GM08714 (cell line): ENCODE results near the gene RLBP1.
"Not testable (repeated sequence)": the region's sequence is repeated elsewhere in the genome, so short reads cannot be mapped to it uniquely, and the experiment has no call there.

ENCODE experiments used
- H3K4me3 ChIP-seq: fragments of 200-500 bp; sonication (Bioruptor generic); 2 replicates; pipeline ENCODE4 v1.5.1; 2014; ENCODE audit warnings: mild to moderate bottlenecking, low read length, inconsistent platforms
- ZNF274 ChIP-seq: IDR thresholded peaks from 2 replicates; pipeline ENCODE4 v1.6.1; 2012; ENCODE audit warnings: mild to moderate bottlenecking, low read depth, low read length

The RLBP1 gene

GRCh38 chr15:89221543-89221942 is at the start of gene RLBP1:
RLBP1 (minus strand) TSS chr15:89221579; CDS start chr15:89218975, 2,604 bp downstream.
- H3K4me3 ChIP-seq = no peak within 1 kb of the TSS
- TF ChIP-seq ZNF274 = no peak

GRCh38 chr15:89250142-89250541 is 28.8 kb upstream of the RLBP1 start:
- not testable (repeated sequence) for H3K4me3 ChIP-seq

DNA sequence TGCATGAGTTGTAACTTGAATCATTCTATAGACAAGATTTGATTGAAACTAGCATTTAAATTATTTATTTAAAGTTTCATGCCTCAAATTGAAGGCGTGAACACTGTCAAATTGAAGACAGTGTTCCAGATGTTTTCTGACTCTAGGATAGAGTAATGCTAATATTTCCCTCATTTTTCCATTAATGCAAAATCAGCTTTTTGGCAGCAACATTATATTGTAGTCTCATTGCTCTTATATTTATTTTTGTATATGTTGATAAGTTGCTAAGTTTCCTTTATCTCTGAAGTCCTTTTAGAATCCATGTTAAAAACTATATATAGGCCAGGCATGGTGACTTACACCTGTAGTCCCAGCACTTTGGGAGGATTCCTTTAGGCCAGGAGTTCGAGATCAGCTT is 27.2 kb upstream of the RLBP1 start:
- no peak overlapping the region for H3K4me3 ChIP-seq
- no peak for TF ChIP-seq ZNF274

DNA sequence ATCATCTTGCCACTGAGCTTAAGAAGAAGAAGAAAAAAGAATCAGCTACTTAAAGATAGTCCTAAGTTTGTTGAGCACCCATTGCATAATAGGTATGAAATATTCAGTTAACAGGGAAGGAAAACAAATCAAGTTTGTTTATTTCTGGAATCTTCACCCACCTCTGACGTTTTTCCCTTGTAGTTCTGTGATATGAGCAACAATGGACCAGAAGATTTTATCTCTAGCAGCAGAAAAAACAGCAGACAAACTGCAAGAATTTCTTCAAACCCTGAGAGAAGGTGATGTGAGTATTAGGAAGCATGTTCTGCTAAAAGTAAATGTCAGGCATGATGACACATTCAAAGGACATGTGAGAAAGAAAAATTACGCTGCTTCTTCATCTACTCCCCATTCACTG is 26.1 kb upstream of the RLBP1 start:
- TF ChIP-seq ZNF274 = no peak
- no peak overlapping the region for H3K4me3 ChIP-seq

DNA sequence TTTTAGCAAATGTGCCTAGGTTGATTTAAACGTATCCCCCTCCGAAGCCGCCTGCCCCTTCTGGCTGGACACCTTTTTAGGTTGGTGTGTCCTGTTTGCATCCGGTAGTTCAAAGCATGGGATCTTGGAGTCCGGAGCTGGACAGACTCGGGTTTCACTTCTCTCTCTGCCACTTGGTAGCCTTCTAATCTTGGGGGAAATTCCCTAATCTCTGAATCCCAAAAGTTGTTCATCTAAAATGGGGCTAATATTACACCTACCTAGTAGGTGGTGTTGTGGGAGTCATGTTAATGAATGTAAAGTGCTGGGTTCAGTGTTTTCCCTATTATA is 23.2 kb upstream of the RLBP1 start:
- H3K4me3 ChIP-seq = peak overlapping the region; percentile 69

GRCh38 chr15:89243691-89244573 is 22.6 kb upstream of the RLBP1 start, which contains the start of gene FANCI:
FANCI (plus strand) TSS chr15:89243979; CDS start chr15:89247648, 3,669 bp downstream.
- no peak for TF ChIP-seq ZNF274

More for the DNA sequence above, 23.2 kb upstream of the RLBP1 start:
- no peak for TF ChIP-seq ZNF274

GRCh38 chr15:89243046-89243690 is 21.8 kb upstream of the RLBP1 start:
- no peak for TF ChIP-seq ZNF274
- peak overlapping the region; percentile 69; the same call in 1 of the 2 replicates for H3K4me3 ChIP-seq

More at GRCh38 chr15:89243691-89244573, 22.6 kb upstream of the RLBP1 start, which contains the start of gene FANCI:
- H3K4me3 ChIP-seq = peak within 1 kb of the TSS; percentile 69

- H3K4me3 ChIP-seq = not testable (repeated sequence)
Observed at GRCh38 chr15:89239883-89240810, 18.8 kb upstream of the RLBP1 start.

DNA sequence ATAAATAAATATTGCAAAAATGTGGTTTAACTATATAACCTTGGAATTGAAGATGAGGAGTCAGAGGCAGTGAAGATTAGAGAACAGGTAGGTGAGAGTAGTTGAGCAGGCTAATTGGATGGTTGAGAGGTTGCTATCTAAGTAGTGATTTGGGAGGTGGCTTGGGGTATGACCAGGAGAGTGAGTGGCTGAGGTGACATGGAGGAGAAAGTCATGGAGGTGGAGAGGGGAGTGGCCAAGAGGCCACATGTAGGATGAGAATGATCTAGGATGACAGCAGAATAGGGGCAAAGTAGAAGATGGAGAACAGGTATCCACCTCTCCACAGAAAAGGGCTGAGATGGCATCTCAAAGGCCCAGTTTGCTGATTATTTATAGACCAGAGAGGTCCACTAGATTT is 10.5 kb upstream of the RLBP1 start:
- no peak for TF ChIP-seq ZNF274
- no peak overlapping the region for H3K4me3 ChIP-seq

GRCh38 chr15:89230277-89230676 is 8.9 kb upstream of the RLBP1 start:
- H3K4me3 ChIP-seq = no peak overlapping the region
- no peak for TF ChIP-seq ZNF274

GRCh38 chr15:89227425-89227824 is 6.0 kb upstream of the RLBP1 start:
- no peak for TF ChIP-seq ZNF274
- no peak overlapping the region for H3K4me3 ChIP-seq

DNA sequence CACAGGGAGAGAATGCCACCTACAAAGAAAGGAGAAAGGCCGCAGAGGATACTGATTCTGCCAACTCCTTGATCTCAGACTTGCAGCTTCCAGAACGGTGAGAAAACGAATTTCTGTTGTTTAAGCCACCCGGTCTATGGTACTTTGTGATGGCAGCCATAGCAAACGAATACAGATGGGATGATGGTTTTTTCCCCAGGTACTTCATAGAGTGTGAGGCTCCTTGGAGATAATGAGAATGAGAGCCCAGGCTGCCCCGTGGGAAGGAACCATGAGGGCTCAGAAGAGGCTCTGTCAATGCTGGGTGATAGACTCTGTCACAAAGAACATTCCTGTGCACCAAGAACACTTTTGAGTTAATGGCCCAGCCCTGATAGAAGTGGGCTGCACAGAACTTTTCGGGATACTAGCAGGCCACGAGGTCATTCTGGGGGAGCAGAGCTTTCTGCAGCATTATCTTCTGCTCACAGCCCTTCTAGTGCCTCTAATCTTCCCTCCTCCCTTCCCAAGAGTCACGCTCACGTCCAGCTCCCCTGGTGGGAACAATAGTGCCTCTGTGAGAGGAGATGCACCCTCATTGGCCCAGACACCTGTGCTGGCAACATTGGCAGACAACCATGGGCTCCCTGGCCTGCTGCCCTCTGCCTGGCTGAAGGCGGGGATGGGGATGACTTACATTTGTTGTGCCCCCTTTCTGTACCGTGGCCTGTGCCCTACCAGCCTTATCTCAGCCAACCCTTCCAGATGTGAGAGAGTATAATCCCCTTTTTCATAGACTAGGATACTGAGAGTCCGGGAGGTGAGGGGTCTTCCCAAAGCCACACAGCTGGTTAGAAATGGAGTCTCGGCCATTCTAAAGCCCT is 5.2 kb upstream of the RLBP1 start:
- no peak for TF ChIP-seq ZNF274
- no peak overlapping the region for H3K4me3 ChIP-seq

- no peak for TF ChIP-seq ZNF274
- no peak overlapping the region for H3K4me3 ChIP-seq
Observed at GRCh38 chr15:89225588-89225987, 4.2 kb upstream of the RLBP1 start.
